ENCODE results near the gene WFDC13. TPM values are rescaled to one million over a fixed set of nuclear protein-coding genes. Genes with fewer than 3 reads are reported as not detected.
"Not testable (repeated sequence)": the region's sequence is repeated elsewhere in the genome, so short reads cannot be mapped to it uniquely, and the experiment has no call there.

WFDC13 gene
- total RNA-seq, 6 experiments from 2014 or later: not detected

DNA sequence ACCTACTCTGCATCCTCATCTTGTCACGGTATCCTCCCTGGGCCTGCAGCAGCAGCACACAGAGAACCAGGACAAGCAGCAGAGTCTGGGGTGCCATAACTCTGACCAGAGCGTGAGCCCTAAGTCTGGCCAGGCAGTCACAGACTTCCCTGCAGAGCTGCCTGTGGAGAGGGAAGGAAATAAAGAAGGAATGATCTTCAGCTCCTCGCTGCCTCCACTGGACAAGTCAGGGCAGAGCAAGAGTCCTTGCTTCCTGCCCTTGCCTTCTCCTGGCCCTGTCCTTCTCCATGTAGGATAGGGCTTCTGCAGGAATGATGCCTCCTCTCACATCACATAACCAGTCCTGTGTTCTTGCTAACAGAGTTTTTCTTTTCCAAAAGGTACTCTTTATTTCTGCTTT, 15.9 kb upstream of the WFDC13 start:
- no peak overlapping the region for H3K4me3 ChIP-seq
- no peaks in the 10 kb centered on the region for H3K27me3 ChIP-seq
- no peak overlapping the region for H3K27ac ChIP-seq
- ATAC-seq (no peak), DNase-seq (no peak)
- H3K36me3 ChIP-seq: no peaks in the 10 kb centered on the region
- 43% methylated on average over 1 of the region's 3 CpGs for WGBS (ENCODE audit: insufficient coverage, low coverage, low lambda C conversion rate, missing lambda C conversion rate)
- TF ChIP-seq POLR2A (IDR thresholded peaks at IDR 0.05): no peak
- TF ChIP-seq, protein P1, sequence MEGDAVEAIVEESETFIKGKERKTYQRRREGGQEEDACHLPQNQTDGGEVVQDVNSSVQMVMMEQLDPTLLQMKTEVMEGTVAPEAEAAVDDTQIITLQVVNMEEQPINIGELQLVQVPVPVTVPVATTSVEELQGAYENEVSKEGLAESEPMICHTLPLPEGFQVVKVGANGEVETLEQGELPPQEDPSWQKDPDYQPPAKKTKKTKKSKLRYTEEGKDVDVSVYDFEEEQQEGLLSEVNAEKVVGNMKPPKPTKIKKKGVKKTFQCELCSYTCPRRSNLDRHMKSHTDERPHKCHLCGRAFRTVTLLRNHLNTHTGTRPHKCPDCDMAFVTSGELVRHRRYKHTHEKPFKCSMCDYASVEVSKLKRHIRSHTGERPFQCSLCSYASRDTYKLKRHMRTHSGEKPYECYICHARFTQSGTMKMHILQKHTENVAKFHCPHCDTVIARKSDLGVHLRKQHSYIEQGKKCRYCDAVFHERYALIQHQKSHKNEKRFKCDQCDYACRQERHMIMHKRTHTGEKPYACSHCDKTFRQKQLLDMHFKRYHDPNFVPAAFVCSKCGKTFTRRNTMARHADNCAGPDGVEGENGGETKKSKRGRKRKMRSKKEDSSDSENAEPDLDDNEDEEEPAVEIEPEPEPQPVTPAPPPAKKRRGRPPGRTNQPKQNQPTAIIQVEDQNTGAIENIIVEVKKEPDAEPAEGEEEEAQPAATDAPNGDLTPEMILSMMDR (IDR thresholded peaks at IDR 0.05): no peak
- intact Hi-C loops (cut with DNase I): no loop called here
- H3K4me1 ChIP-seq: no peaks in the 10 kb centered on the region
- H3K9me3 ChIP-seq: no peaks in the 10 kb centered on the region

- H3K4me3 ChIP-seq; H3K4me1 ChIP-seq; H3K9me3 ChIP-seq; H3K27ac ChIP-seq; DNase-seq; H3K36me3 ChIP-seq; H3K27me3 ChIP-seq; ATAC-seq; intact Hi-C loops (cut with DNase I): not testable (repeated sequence)
- 100% methylated on average over 2 of the region's 12 CpGs for WGBS (ENCODE audit: insufficient coverage, low coverage, low lambda C conversion rate, missing lambda C conversion rate)
Measured at GRCh38 chr20:45693346-45693745, 8.5 kb upstream of the WFDC13 start.

GRCh38 chr20:45695496-45695895, 6.3 kb upstream of the WFDC13 start:
- Histone ChIP-seq H3K9me3 (no peaks in the 10 kb centered on the region), H3K4me1 (no peaks in the 10 kb centered on the region), H3K27ac (no peak overlapping the region), H3K4me3 (no peak overlapping the region), H3K36me3 (no peaks in the 10 kb centered on the region), H3K27me3 (no peaks in the 10 kb centered on the region)
- 56% methylated on average over 2 of the region's 2 CpGs for WGBS (ENCODE audit: insufficient coverage, low coverage, low lambda C conversion rate, missing lambda C conversion rate)
- DNase-seq: no peak
- TF ChIP-seq, protein P1 (IDR thresholded peaks at IDR 0.05): no peak
- no peak for TF ChIP-seq POLR2A (IDR thresholded peaks at IDR 0.05)
- intact Hi-C loops (cut with DNase I): no loop called here
- no peak for ATAC-seq

GRCh38 chr20:45701104-45701503, 734 bp upstream of the WFDC13 start:
- H3K27me3 ChIP-seq: no peaks in the 10 kb centered on the region
- H3K27ac ChIP-seq: no peak overlapping the region
- WGBS (ENCODE audit: insufficient coverage, low coverage, low lambda C conversion rate, missing lambda C conversion rate): 48% methylated on average over 4 of the region's 4 CpGs
- DNase-seq: no peak
- intact Hi-C loops (cut with DNase I): no loop called here
- H3K4me3 ChIP-seq: no peak overlapping the region
- ATAC-seq: no peak
- TF ChIP-seq POLR2A (IDR thresholded peaks at IDR 0.05): no peak
- no peaks in the 10 kb centered on the region for H3K36me3 ChIP-seq
- no peaks in the 10 kb centered on the region for H3K9me3 ChIP-seq
- H3K4me1 ChIP-seq: no peaks in the 10 kb centered on the region

GRCh38 chr20:45704969-45705637, 3.3 kb downstream of the WFDC13 start, which contains the start of gene WFDC10B:
TSS of gene WFDC10B (minus strand) at chr20:45705019. CDS start at chr20:45685992, 19,027 bp downstream.
- H3K27me3 ChIP-seq: peaks cover 0 to 6% of the 10 kb centered on the region in 2 donors
- H3K27ac ChIP-seq: no peak within 1 kb of the TSS
- TF ChIP-seq POLR2A (IDR thresholded peaks at IDR 0.05): no peak
- TF ChIP-seq, protein P1 (IDR thresholded peaks at IDR 0.05): no peak
- 67% methylated on average over 1 of the region's 1 CpG for WGBS (ENCODE audit: insufficient coverage, low coverage, low lambda C conversion rate, missing lambda C conversion rate)
- no peak for ATAC-seq
- H3K36me3 ChIP-seq: no peaks in the 10 kb centered on the region
- H3K4me1 ChIP-seq: no peaks in the 10 kb centered on the region
- no peaks in the 10 kb centered on the region for H3K9me3 ChIP-seq
- H3K4me3 ChIP-seq: no peak within 1 kb of the TSS
- DNase-seq: no peak
- intact Hi-C loops (cut with DNase I): no loop called here

DNA sequence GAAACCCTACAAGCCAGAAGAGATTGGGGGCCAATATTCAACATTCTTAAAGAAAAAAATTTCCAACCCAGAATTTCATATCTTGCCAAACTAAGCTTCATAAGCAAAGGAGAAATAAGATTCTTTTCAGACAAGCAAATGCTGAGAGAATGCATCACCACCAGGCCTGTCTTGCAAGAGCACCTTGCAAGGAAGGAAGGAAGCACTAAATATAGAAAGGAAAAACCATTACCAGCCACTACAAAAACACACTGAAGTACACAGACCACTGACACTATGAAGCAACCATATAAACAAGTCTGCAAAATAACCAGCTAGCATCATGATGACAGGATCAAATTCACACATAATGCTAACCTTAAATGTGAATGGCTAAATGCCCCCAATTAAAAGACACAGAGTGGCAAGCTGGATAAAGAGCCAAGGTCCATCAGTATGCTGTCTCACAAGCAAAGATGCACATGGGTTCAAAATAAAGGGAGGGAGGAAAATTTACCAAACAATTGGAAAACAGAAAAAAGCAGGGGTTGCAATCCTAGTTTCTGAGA, 14.4 kb downstream of the WFDC13 start:
- DNase-seq; intact Hi-C loops (cut with DNase I); H3K27ac ChIP-seq; H3K9me3 ChIP-seq; ATAC-seq; H3K36me3 ChIP-seq; H3K27me3 ChIP-seq; H3K4me1 ChIP-seq; H3K4me3 ChIP-seq: not testable (repeated sequence)

Measured in right lobe of liver (tissue), 6 donors.